Endometrial microvascular endothelial cells (primary cell): ENCODE results near the gene SSH3. TPM values are rescaled to one million over a fixed set of nuclear protein-coding genes. Genes with fewer than 3 reads are reported as not detected.

Source experiments
- in situ Hi-C: cut with HindIII; loops from 2 replicates; pipeline ENCODE4 v1.10.0; 2017; ENCODE audit warnings: low sequenced_read_pairs, low pct_unique_long_range_greater_than_20kb; ENCODE audit errors: inconsistent ontology term
- total RNA-seq: library from RNA; depleted of rRNA; stranded (reverse); fragments of >200 nt; gene quantifications from one replicate; pipeline ENCODE4 v1.2.3, GENCODE V29; 2015; ENCODE audit errors: inconsistent ontology term

SSH3 gene
- total RNA-seq, 1 donor from 2014 or later: 10.1 TPM

DNA sequence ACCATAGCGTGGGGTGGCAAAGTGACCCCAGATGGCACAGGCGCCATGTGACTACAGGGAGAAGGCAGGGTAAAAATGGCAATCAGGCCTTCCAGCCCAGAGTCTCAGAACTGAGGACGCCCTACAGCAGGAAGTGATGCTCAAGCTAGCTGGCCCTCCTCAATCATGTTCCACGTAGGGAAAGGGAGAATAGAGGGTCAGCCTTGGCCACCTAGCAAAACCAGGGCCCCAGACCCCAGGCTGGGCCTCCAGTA lies 15.2 kb upstream of the SSH3 start:
- in situ Hi-C loops: no loop called here

DNA sequence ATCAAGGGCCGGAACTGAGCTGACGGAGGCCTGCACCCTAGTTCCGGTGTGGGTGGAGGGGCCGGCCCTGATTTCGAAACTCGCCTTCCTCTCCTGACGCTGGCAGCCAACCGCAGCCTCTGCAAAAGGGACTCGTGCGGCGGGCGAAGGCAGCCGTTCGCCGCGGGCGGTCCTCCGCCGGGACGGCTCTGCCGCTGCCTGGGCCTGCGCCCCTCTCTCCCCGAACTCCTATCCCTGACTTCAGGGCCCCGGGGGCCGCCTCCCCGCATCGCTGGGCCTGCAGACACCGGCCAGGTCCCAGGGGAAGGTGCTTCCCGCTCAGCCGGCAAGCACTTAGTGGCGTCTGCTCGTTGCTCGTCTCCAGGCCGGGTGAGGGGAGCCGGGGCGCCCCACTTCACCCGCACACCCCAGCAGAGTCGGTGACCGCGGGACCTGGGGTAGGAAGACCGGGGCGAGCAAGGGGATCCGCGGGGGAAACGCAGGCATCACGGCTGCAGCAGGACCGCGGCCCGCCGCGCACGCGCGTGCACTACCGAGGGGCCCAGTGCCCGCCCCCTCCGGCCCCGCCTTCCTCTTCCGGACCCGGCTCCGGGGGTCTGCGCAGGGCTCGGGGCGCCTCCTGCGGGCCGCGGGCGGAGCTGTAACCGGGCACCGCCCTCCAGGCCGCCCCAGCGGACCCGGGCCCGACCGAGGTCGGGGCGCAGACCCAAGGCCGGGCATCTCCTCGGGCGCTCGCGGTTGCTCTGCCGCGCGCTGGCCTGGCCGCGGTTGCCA lies 14.7 kb upstream of the SSH3 start:
- in situ Hi-C loops: no loop called here

- in situ Hi-C loops: no loop called here
These were observed 14.1 kb upstream of the SSH3 start, which contains the start of gene ANKRD13D for GRCh38 chr11:67289226-67289650. ANKRD13D (plus strand) TSS chr11:67289303; CDS start chr11:67289461, 158 bp downstream.

- in situ Hi-C loops: no loop called here
These were observed 13.5 kb upstream of the SSH3 start for GRCh38 chr11:67289651-67290479.

GRCh38 chr11:67290801-67291200 lies 12.5 kb upstream of the SSH3 start:
- in situ Hi-C loops: no loop called here

GRCh38 chr11:67291481-67292381 lies 11.6 kb upstream of the SSH3 start:
- in situ Hi-C loops: no loop called here

DNA sequence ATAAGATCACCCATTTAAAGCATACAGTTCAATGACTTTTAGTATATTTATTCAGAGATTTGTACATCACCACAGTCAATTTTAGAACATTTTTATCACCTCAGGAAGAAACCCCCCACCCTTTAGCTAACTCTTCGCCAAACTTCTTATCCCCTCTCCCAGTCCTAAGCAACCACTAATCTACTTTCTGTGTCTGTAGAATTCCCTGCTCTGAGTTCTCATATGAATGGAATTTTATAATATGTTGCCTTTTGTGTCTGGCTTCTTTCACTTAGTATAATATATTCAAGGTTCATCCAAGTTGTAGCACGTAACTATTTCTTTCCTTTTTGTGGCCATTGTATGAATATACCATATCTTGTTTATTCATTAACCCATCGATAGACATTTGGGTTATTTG lies 10.7 kb upstream of the SSH3 start:
- in situ Hi-C loops: no loop called here

DNA sequence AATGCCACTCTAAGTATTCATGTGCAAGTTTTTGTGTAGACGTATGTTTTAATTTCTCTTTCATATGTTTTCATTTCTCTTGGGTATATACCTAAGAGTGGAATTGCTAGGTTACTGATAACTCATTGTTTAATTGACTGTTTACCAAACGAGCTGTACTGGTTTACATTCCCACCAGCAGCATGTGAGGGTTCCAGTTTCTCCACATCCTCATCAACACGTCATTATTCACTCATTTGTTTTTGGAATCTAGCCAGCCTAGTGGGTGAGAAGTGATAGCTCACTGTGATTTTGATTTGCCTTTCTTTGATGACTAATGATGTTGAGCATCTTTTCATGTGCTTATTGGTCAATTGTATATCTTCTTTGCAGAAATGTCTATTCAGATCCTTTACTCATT lies 10.2 kb upstream of the SSH3 start:
- in situ Hi-C loops: no loop called here

GRCh38 chr11:67295846-67296245 lies 7.5 kb upstream of the SSH3 start:
- in situ Hi-C loops: no loop called here

GRCh38 chr11:67298786-67299185 lies 4.5 kb upstream of the SSH3 start:
- in situ Hi-C loops: no loop called here

- in situ Hi-C loops: no loop called here
These were observed 3.7 kb upstream of the SSH3 start for GRCh38 chr11:67299471-67300191.

GRCh38 chr11:67300256-67300755 lies 3.0 kb upstream of the SSH3 start:
- in situ Hi-C loops: no loop called here

GRCh38 chr11:67300756-67301312 lies 2.5 kb upstream of the SSH3 start:
- in situ Hi-C loops: no loop called here

GRCh38 chr11:67301313-67301921 lies 1.9 kb upstream of the SSH3 start:
- in situ Hi-C loops: no loop called here

- in situ Hi-C loops: no loop called here
These were observed 1.3 kb upstream of the SSH3 start for GRCh38 chr11:67301951-67302516.

DNA sequence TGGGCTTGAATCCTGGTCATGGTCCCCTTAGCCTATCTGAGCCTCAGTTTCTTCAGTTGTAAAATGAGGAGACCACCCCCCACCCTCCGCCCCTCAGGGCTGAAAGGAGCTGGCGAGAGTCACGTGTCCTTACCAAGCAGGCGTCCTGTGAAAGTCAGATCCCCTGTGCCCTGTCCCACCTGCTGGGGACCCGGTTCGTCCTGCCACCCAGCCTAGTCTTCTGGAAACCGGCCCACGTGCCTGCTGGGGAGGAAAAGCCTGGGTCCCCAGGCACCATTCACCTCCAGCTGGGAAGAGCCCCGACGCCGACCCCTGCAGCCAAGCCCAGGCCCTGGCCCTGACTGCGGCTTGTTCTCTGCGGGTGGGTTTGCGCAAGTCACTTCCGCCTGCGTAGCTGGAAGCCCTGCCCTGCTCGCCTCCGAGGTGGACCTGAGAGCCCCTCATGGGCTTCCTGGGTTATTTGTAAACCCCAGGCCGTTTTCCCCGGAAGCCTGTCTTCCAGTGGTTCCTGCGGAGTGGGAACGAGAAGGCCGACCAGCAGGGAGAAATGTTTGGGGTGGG lies 679 bp upstream of the SSH3 start:
- in situ Hi-C loops: no loop called here

DNA sequence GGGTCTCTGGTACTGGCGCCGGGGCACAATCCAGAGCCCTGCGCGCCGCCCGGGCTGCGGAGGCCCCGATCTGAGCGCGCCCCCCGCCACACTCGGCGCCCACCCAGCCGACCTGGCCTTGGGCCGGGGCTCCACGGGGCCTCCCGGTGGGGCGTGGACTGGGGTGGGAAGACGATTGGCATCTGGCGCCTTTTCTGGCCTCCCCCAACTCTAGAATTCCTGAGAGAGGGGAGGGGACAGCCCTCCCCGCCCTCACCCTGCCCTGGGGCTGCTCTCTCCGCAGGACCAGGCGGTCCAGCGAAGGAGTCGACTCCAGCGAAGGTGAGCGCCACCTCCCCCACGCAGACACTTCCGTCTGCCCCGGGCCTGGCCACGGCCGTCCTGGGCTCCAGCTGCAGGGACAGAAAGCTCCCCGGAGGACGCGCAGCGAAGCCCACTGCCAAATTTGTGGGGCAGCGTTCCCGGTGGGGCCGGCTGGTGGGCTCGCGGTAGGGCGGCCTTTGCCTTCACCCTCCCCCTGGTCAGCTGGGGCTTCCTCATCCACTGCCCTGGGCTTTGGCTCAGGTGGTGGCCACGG lies 593 bp downstream of the SSH3 start:
- in situ Hi-C loops: no loop called here
